Endothelial cell of umbilical vein (primary cell): ENCODE measurements around the gene PDE1C. TPM values are rescaled to one million over a fixed set of nuclear protein-coding genes. Genes with fewer than 3 reads are reported as not detected.
A peak's percentile ranks its signal among the peaks of the same experiment; 100 is the strongest.

Experiments
- BruUV-seq: library from RNA; stranded (reverse); fragments of 400-500 nt; replicated peaks from 2 replicates; lab custom pipeline; 2021; lab: Mats Ljungman, UMichigan
- CTCF ChIA-PET: fragments of 300-600, 350-600 bp; sonication (Branson Sonifier 250); formaldehyde crosslinking; loops from one replicate; lab custom pipeline; 2021; ENCODE audit warnings: antibody characterized with exemption, inconsistent platforms; lab: Charles Lee
- POLR2A ChIA-PET: fragments of 300-600, 350-600 bp; sonication (Branson Sonifier 250); formaldehyde crosslinking; loops from one replicate; lab custom pipeline; 2021; ENCODE audit warnings: antibody characterized with exemption, inconsistent platforms; lab: Charles Lee
- DNase-seq: peaks from one replicate; pipeline ENCODE4 v3.0.0-alpha.2; 2011; ENCODE audit warnings: low read depth, low spot score
- FAIRE-seq: peaks from 2 replicates; lab custom pipeline; 2011; peaks lifted over from hg19 to GRCh38; lab: Jason Lieb, UNC
- H2AFZ ChIP-seq: 2 replicates; pipeline ENCODE4 v1.6.0; 2012; ENCODE audit warnings: low read depth, low read length, control low read depth, inconsistent platforms
- H3K27ac ChIP-seq: 2 replicates; pipeline ENCODE4 v1.5.1; 2011; ENCODE audit warnings: low read depth, mild to moderate bottlenecking, control low read depth, low read length, moderate library complexity; ENCODE audit not compliant: insufficient read depth
- H3K27me3 ChIP-seq, 2 experiments: 2 replicates each; pipeline versions ENCODE4 v1.6.0 to v1.6.1; 2011; ENCODE audit warnings: low read length in 2 of 2, mixed read lengths in 1 of 2; ENCODE audit not compliant: control insufficient read depth in 2 of 2, insufficient read depth in 2 of 2
- H3K36me3 ChIP-seq, 2 experiments: 2 replicates in 1 of 2; 3 replicates in 1 of 2; pipeline ENCODE4 v1.5.1; 2011; ENCODE audit warnings: low read length in 2 of 2, mild to moderate bottlenecking in 1 of 2, moderate library complexity in 1 of 2; ENCODE audit not compliant: control insufficient read depth in 2 of 2, insufficient read depth in 2 of 2; ENCODE audit errors: extremely low read depth in 1 of 2
- H3K4me1 ChIP-seq: 3 replicates; pipeline ENCODE4 v1.5.1; 2011; ENCODE audit warnings: mild to moderate bottlenecking, low read length; ENCODE audit not compliant: control insufficient read depth, insufficient read depth; ENCODE audit errors: extremely low read depth
- H3K4me2 ChIP-seq: 2 replicates; pipeline ENCODE4 v1.6.1; 2011; ENCODE audit warnings: low read length, control low read depth, mixed read lengths; ENCODE audit not compliant: insufficient read depth
- H3K4me3 ChIP-seq, 3 experiments: fragments of 200-600 bp in 1 of 3; sonication (generic), shearing (Covaris generic) in 1 of 3; replicated peaks in 1 of 3; 2 replicates each; pipeline ENCODE4 v1.5.1; 2011 to 2016; ENCODE audit warnings: control low read depth in 3 of 3, low read length in 3 of 3, mild to moderate bottlenecking in 2 of 3, inconsistent platforms in 1 of 3, low read depth in 1 of 3, moderate library complexity in 1 of 3; ENCODE audit not compliant: insufficient read depth in 1 of 3
- H3K79me2 ChIP-seq: 2 replicates; pipeline ENCODE4 v1.6.0; 2012; ENCODE audit warnings: low read length, inconsistent platforms; ENCODE audit not compliant: control insufficient read depth, insufficient read depth
- H3K9ac ChIP-seq: replicated peaks from 2 replicates; pipeline ENCODE3; 2011; ENCODE audit warnings: low read length, control low read depth; ENCODE audit not compliant: insufficient read depth; ENCODE audit errors: extremely low read depth
- H3K9me1 ChIP-seq: replicated peaks from 3 replicates; pipeline ENCODE4 v1.6.0; 2011; ENCODE audit warnings: mild to moderate bottlenecking, low read length; ENCODE audit not compliant: control insufficient read depth, insufficient read depth; ENCODE audit errors: extremely low read depth
- H3K9me3 ChIP-seq: replicated peaks from 2 replicates; pipeline ENCODE4 v1.5.1; 2012; ENCODE audit warnings: low read length, inconsistent platforms; ENCODE audit not compliant: control insufficient read depth, insufficient read depth
- H4K20me1 ChIP-seq: replicated peaks from 2 replicates; pipeline ENCODE3; 2011; ENCODE audit warnings: mild to moderate bottlenecking, low read length; ENCODE audit not compliant: control insufficient read depth, insufficient read depth; ENCODE audit errors: extremely low read depth
- dilution Hi-C: fragments of 300-500 bp; cut with MboI; formaldehyde crosslinking; loops from one replicate; pipeline ENCODE4 v1.15.0; 2019; ENCODE audit warnings: low sequenced_read_pairs; ENCODE audit not compliant: extremely low pct_ligation_motif_present
- intact Hi-C: fragments of 100-400 bp; cut with micrococcal nuclease; formaldehyde crosslinking; loops from one replicate; pipeline ENCODE4 v1.10.0; 2022
- polyA plus RNA-seq, 4 experiments: library from polyadenylated mRNA; depleted of rRNA in 3 of 4; stranded (reverse) in 3 of 4; unstranded in 1 of 4; fragments of >200 nt; gene quantifications; 2 replicates each; pipeline versions ENCODE4 v1.2.1 to v1.2.3, GENCODE V29; 2011 to 2012; ENCODE audit warnings: missing spikeins in 1 of 4
- total RNA-seq: library from RNA; stranded (reverse); gene quantifications from 2 replicates; pipeline ENCODE4 v1.2.3, GENCODE V29; 2021
- TF ChIP-seq, protein P1 (sequence below), 2 donors: IDR thresholded peaks; 1 replicate in 1 of 2; 2 replicates in 1 of 2; pipeline ENCODE4 v1.5.1; 2011; ENCODE audit warnings: low read length in 2 of 2, mild to moderate bottlenecking in 2 of 2, moderate library complexity in 2 of 2, control low read depth in 1 of 2, inconsistent platforms in 1 of 2, low read depth in 1 of 2; ENCODE audit not compliant: insufficient read depth in 1 of 2; ENCODE audit errors: extremely low read depth in 1 of 2
- TF ChIP-seq, protein P2 (sequence below): IDR thresholded peaks from 2 replicates; pipeline ENCODE4 v1.6.1; 2011; ENCODE audit not compliant: insufficient read depth, insufficient read length

PDE1C gene
- total and polyA plus RNA-seq, 2 donors (not counting 3 experiments of a cell fraction or from before 2014, with no cell fraction given) = 0.90 to 3.1 TPM

DNA sequence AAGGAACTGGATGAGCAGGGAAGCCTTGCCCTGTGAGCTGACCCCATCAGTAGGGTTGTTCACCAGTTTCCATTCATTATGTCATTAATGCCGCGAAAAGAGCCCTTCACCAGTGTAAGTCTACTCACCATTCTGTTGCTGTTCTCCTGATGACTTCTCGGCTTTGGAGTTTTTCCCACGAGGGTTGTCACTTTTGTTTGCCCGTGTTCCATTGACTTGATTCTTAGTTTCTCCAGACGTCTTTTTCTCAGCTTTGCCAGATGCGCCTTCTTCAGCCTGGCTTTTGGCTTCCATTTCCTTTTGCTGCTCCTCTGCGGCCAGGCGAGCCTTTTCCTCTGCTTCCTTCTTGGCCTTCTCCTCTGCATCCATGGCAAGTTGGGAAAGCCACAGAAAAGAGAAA, 254.4 kb downstream of the PDE1C start:
- Histone ChIP-seq H4K20me1 (no peaks in the 10 kb centered on the region), H3K9me1 (no peaks in the 10 kb centered on the region), H3K79me2 (peaks cover 17% of the 10 kb centered on the region), H2AFZ (peak overlapping the region; percentile 90), H3K9me3 (no peaks in the 10 kb centered on the region), H3K4me2 (peak overlapping the region; percentile 93), H3K27me3 (no peaks in the 10 kb centered on the region), H3K27ac (peak overlapping the region; percentile 90), H3K36me3 (no peaks in the 10 kb centered on the region), H3K4me3 (peak overlapping the region in 2 of 3 experiments; percentile 45 to 50), H3K9ac (peak overlapping the region; percentile 73), H3K4me1 (peaks cover 26% of the 10 kb centered on the region)
- TF ChIP-seq, protein P1, sequence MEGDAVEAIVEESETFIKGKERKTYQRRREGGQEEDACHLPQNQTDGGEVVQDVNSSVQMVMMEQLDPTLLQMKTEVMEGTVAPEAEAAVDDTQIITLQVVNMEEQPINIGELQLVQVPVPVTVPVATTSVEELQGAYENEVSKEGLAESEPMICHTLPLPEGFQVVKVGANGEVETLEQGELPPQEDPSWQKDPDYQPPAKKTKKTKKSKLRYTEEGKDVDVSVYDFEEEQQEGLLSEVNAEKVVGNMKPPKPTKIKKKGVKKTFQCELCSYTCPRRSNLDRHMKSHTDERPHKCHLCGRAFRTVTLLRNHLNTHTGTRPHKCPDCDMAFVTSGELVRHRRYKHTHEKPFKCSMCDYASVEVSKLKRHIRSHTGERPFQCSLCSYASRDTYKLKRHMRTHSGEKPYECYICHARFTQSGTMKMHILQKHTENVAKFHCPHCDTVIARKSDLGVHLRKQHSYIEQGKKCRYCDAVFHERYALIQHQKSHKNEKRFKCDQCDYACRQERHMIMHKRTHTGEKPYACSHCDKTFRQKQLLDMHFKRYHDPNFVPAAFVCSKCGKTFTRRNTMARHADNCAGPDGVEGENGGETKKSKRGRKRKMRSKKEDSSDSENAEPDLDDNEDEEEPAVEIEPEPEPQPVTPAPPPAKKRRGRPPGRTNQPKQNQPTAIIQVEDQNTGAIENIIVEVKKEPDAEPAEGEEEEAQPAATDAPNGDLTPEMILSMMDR (IDR thresholded peaks at IDR 0.05; ENCODE audit: extremely low read depth in 1 of 2, insufficient read depth in 1 of 2, low read depth in 1 of 2, low read length in 2 of 2) = no peak
- DNase-seq = peak; percentile 49
- intact Hi-C loops (loop anchor here (2.0 to 5.0 kb wide), 3 partner anchors 77 to 223 kb away; no protein-coding TSS in a partner anchor), dilution Hi-C loops (no loop called here)
- POLR2A ChIA-PET = no interaction called here
- peak; percentile 63 for FAIRE-seq
- CTCF ChIA-PET = interaction anchor here (0.7 to 5.9 kb wide), 13 partner anchors 9 to 389 kb away, joined by 3 to 88 read pairs (median 10); partner anchors contain the start of gene PDE1C
- BruUV-seq = no TSS peak

- BruUV-seq = no TSS peak
Observed at GRCh38 chr7:31814187-31814586, 256.0 kb downstream of the PDE1C start.

More at GRCh38 chr7:31814187-31814586, 256.0 kb downstream of the PDE1C start:
- Histone ChIP-seq H3K4me2 (peak overlapping the region; percentile 93), H3K27ac (no peak overlapping the region), H3K9me1 (no peaks in the 10 kb centered on the region), H4K20me1 (no peaks in the 10 kb centered on the region), H3K4me1 (peaks cover 26% of the 10 kb centered on the region), H2AFZ (no peak overlapping the region), H3K9ac (no peak overlapping the region), H3K36me3 (no peaks in the 10 kb centered on the region), H3K9me3 (no peaks in the 10 kb centered on the region), H3K4me3 (no peak overlapping the region), H3K27me3 (no peaks in the 10 kb centered on the region), H3K79me2 (peaks cover 17% of the 10 kb centered on the region)
- no peak for FAIRE-seq
- ChIA-PET POLR2A (no interaction called here), CTCF (interaction anchor here (0.7 to 5.9 kb wide), 43 partner anchors 8 to 445 kb away, joined by 3 to 88 read pairs (median 4); partner anchors contain the start of gene PDE1C)
- TF ChIP-seq, protein P1 (IDR thresholded peaks at IDR 0.05; ENCODE audit: extremely low read depth in 1 of 2, insufficient read depth in 1 of 2, low read depth in 1 of 2, low read length in 2 of 2) = peak; percentile 20 to 26
- TF ChIP-seq, protein P2, sequence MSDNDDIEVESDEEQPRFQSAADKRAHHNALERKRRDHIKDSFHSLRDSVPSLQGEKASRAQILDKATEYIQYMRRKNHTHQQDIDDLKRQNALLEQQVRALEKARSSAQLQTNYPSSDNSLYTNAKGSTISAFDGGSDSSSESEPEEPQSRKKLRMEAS = no peak
- dilution Hi-C loops = no loop called here
- peak; percentile 54 for DNase-seq
- intact Hi-C loops = loop anchor here (1.0 to 2.0 kb wide), 5 partner anchors 173 to 390 kb away; no protein-coding TSS in a partner anchor
